H9 (cell line): ENCODE measurements around the gene AMPH. TPM values are rescaled to one million over a fixed set of nuclear protein-coding genes. Genes with fewer than 3 reads are reported as not detected.

Source experiments
- DNase-seq: peaks from one replicate; pipeline ENCODE4 v3.0.0-alpha.2; 2017
- H2AFZ ChIP-seq: one replicate; pipeline ENCODE4 v1.6.1; 2013; ENCODE audit warnings: mild to moderate bottlenecking, low read length, control low read depth, moderate library complexity
- H2AK5ac ChIP-seq: 2 replicates; pipeline ENCODE4 v1.6.1; 2013; ENCODE audit warnings: low read length, control low read depth, mixed read lengths; ENCODE audit not compliant: insufficient read length
- H2BK120ac ChIP-seq: one replicate; pipeline ENCODE4 v1.6.1; 2013; ENCODE audit warnings: low read depth, mild to moderate bottlenecking, low read length, control low read depth, inconsistent platforms; ENCODE audit not compliant: poor library complexity, severe bottlenecking
- H2BK12ac ChIP-seq: 2 replicates; pipeline ENCODE4 v1.6.1; 2013; ENCODE audit warnings: low read length, control low read depth, mixed read lengths, low read depth; ENCODE audit not compliant: insufficient read length
- H2BK15ac ChIP-seq: 2 replicates; pipeline ENCODE4 v1.6.1; 2013; ENCODE audit warnings: low read depth, low read length, control low read depth
- H2BK20ac ChIP-seq: one replicate; pipeline ENCODE4 v1.6.1; 2013; ENCODE audit warnings: low read depth, mild to moderate bottlenecking, low read length, control low read depth, inconsistent platforms; ENCODE audit not compliant: poor library complexity, severe bottlenecking
- H2BK5ac ChIP-seq: 2 replicates; pipeline ENCODE4 v1.6.1; 2013; ENCODE audit warnings: low read length, control low read depth, mixed read lengths; ENCODE audit not compliant: insufficient read length
- H3K14ac ChIP-seq: 2 replicates; pipeline ENCODE4 v1.6.1; 2013; ENCODE audit warnings: low read length, control low read depth; ENCODE audit not compliant: insufficient read depth
- H3K18ac ChIP-seq: 2 replicates; pipeline ENCODE4 v1.6.1; 2013; ENCODE audit warnings: low read depth, mild to moderate bottlenecking, mixed read lengths, low read length, control low read depth; ENCODE audit not compliant: insufficient read length
- H3K23ac ChIP-seq: 2 replicates; pipeline ENCODE4 v1.6.1; 2013; ENCODE audit warnings: low read length, control low read depth, mixed read lengths, low read depth; ENCODE audit not compliant: insufficient read length
- H3K23me2 ChIP-seq: 2 replicates; pipeline ENCODE4 v1.6.1; 2013; ENCODE audit warnings: low read depth, mild to moderate bottlenecking, mixed read lengths, low read length, control low read depth; ENCODE audit not compliant: insufficient read length, poor library complexity, severe bottlenecking
- H3K27ac ChIP-seq: 2 replicates; pipeline ENCODE4 v1.5.1; 2013; ENCODE audit warnings: low read length, control low read depth, mixed read lengths, low read depth; ENCODE audit not compliant: insufficient read length
- H3K27me3 ChIP-seq: 2 replicates; pipeline ENCODE4 v1.6.1; 2013; ENCODE audit warnings: low read length, control low read depth, inconsistent platforms; ENCODE audit not compliant: insufficient read depth
- H3K4ac ChIP-seq: 2 replicates; pipeline ENCODE4 v1.6.1; 2013; ENCODE audit warnings: low read depth, mild to moderate bottlenecking, control low read depth, inconsistent platforms, low read length, moderate library complexity
- H3K4me1 ChIP-seq: 2 replicates; pipeline ENCODE4 v1.6.1; 2013; ENCODE audit warnings: low read length, control low read depth, inconsistent platforms; ENCODE audit not compliant: insufficient read depth
- H3K4me2 ChIP-seq: 2 replicates; pipeline ENCODE4 v1.6.1; 2013; ENCODE audit warnings: low read length, control low read depth, mixed read lengths; ENCODE audit not compliant: insufficient read length, insufficient read depth
- H3K56ac ChIP-seq: 2 replicates; pipeline ENCODE4 v1.6.1; 2013; ENCODE audit warnings: low read depth, mild to moderate bottlenecking, mixed read lengths, low read length, control low read depth; ENCODE audit not compliant: insufficient read length
- H3K79me1 ChIP-seq: 2 replicates; pipeline ENCODE4 v1.6.1; 2013; ENCODE audit warnings: low read depth, mild to moderate bottlenecking, moderate library complexity, low read length, control low read depth, inconsistent platforms; ENCODE audit not compliant: insufficient read depth, poor library complexity, severe bottlenecking
- H3K79me2 ChIP-seq: 2 replicates; pipeline ENCODE4 v1.6.1; 2013; ENCODE audit warnings: low read length, control low read depth, inconsistent platforms; ENCODE audit not compliant: insufficient read depth
- H3K9ac ChIP-seq: 2 replicates; pipeline ENCODE4 v1.6.1; 2013; ENCODE audit warnings: low read length, control low read depth, mixed read lengths; ENCODE audit not compliant: insufficient read length; ENCODE audit errors: extremely low read depth
- H3K9me3 ChIP-seq: one replicate; pipeline ENCODE4 v1.6.1; 2013; ENCODE audit warnings: low read depth, low read length, inconsistent platforms; ENCODE audit not compliant: control insufficient read depth
- H3T11ph ChIP-seq: one replicate; pipeline ENCODE4 v1.6.1; 2013; ENCODE audit warnings: mild to moderate bottlenecking, low read length, control low read depth, inconsistent platforms
- H4K20me1 ChIP-seq: one replicate; pipeline ENCODE4 v1.6.1; 2013; ENCODE audit not compliant: control insufficient read depth, insufficient read length, insufficient read depth
- H4K5ac ChIP-seq: 2 replicates; pipeline ENCODE4 v1.6.1; 2013; ENCODE audit warnings: low read depth, mild to moderate bottlenecking, mixed read lengths, low read length, control low read depth; ENCODE audit not compliant: insufficient read length
- H4K8ac ChIP-seq: replicated peaks from 2 replicates; pipeline ENCODE4 v1.6.1; 2013; ENCODE audit warnings: low read length, control low read depth, mixed read lengths, low read depth; ENCODE audit not compliant: insufficient read length
- H4K91ac ChIP-seq: 2 replicates; pipeline ENCODE4 v1.6.1; 2013; ENCODE audit warnings: low read depth, mild to moderate bottlenecking, moderate library complexity, mixed read lengths, low read length, control low read depth; ENCODE audit not compliant: insufficient read length
- H3K27ac Mint-ChIP-seq, 3 experiments: 2 replicates in 2 of 3; 3 replicates in 1 of 3; pipeline ENCODE4 v1.8.0; 2020 to 2021; ENCODE audit warnings: mixed read lengths in 3 of 3, mild to moderate bottlenecking in 1 of 3, moderate library complexity in 1 of 3
- H3K27me3 Mint-ChIP-seq: 2 replicates; pipeline ENCODE4 v1.8.0; 2021; ENCODE audit warnings: low read depth, mild to moderate bottlenecking, moderate library complexity, mixed read lengths
- H3K36me3 Mint-ChIP-seq, 3 experiments: 2 replicates in 2 of 3; 3 replicates in 1 of 3; pipeline ENCODE4 v1.8.0; 2020 to 2021; ENCODE audit warnings: low read depth in 3 of 3, mixed read lengths in 3 of 3; ENCODE audit not compliant: insufficient read depth in 1 of 3
- H3K4me1 Mint-ChIP-seq, 2 experiments: 2 replicates each; pipeline ENCODE4 v1.8.0; 2020; ENCODE audit warnings: mixed read lengths in 2 of 2
- H3K4me3 Mint-ChIP-seq, 2 experiments: 2 replicates in 1 of 2; 3 replicates in 1 of 2; pipeline ENCODE4 v1.8.0; 2020 to 2021; ENCODE audit warnings: mild to moderate bottlenecking in 2 of 2, mixed read lengths in 2 of 2, moderate library complexity in 1 of 2
- H3K9me3 Mint-ChIP-seq, 2 experiments: 2 replicates in 1 of 2; 3 replicates in 1 of 2; pipeline ENCODE4 v1.8.0; 2020; ENCODE audit warnings: mild to moderate bottlenecking in 2 of 2, mixed read lengths in 2 of 2, moderate library complexity in 1 of 2
- WGBS: extraction: QIAGEN DNeasy Blood & Tissue Kit; methylation state at CpG from one replicate; pipeline ENCODE4 v1.1.7; 2013; ENCODE audit warnings: missing lambda C conversion rate, low lambda C conversion rate, mixed read lengths; ENCODE audit not compliant: insufficient read length; ENCODE audit errors: extremely low coverage; 5-methylcytosine and 5-hydroxymethylcytosine counted together
- total RNA-seq: library from RNA; stranded (reverse); gene quantifications from 2 replicates; pipeline ENCODE4 v1.2.1, GENCODE V29; 2021
- TF ChIP-seq, protein P1 (sequence below): fragments of 200-600 bp; sonication (generic); conservative IDR thresholded peaks from 3 replicates; pipeline ENCODE4 v1.8.0; 2021; ENCODE audit warnings: antibody characterized with exemption, mild to moderate bottlenecking

The AMPH gene
- total RNA-seq, 1 experiment from 2014 or later: 4.8 TPM

GRCh38 chr7:38518541-38518940 is 112.6 kb downstream of the AMPH start:
- H4K91ac ChIP-seq: no peak overlapping the region
- H2BK120ac ChIP-seq: no peak overlapping the region
- H3K79me2 ChIP-seq: no peaks in the 10 kb centered on the region
- no peak for DNase-seq
- no peak overlapping the region for H2BK5ac ChIP-seq
- H3K9me3 Mint-ChIP-seq: peaks cover 14 to 18% of the 10 kb centered on the region in 2 experiments
- no peaks in the 10 kb centered on the region for H3K4me1 ChIP-seq
- H3K14ac ChIP-seq: no peak overlapping the region
- no CpG with 5 or more reads among the region's 1 CpG for WGBS
- no peaks in the 10 kb centered on the region for H3K79me1 ChIP-seq
- no peak overlapping the region for H3K27ac Mint-ChIP-seq
- TF ChIP-seq, protein P1, sequence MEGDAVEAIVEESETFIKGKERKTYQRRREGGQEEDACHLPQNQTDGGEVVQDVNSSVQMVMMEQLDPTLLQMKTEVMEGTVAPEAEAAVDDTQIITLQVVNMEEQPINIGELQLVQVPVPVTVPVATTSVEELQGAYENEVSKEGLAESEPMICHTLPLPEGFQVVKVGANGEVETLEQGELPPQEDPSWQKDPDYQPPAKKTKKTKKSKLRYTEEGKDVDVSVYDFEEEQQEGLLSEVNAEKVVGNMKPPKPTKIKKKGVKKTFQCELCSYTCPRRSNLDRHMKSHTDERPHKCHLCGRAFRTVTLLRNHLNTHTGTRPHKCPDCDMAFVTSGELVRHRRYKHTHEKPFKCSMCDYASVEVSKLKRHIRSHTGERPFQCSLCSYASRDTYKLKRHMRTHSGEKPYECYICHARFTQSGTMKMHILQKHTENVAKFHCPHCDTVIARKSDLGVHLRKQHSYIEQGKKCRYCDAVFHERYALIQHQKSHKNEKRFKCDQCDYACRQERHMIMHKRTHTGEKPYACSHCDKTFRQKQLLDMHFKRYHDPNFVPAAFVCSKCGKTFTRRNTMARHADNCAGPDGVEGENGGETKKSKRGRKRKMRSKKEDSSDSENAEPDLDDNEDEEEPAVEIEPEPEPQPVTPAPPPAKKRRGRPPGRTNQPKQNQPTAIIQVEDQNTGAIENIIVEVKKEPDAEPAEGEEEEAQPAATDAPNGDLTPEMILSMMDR: no peak
- no peak overlapping the region for H3K23ac ChIP-seq
- no peaks in the 10 kb centered on the region for H3K23me2 ChIP-seq
- no peak overlapping the region for H3K4me2 ChIP-seq
- H4K5ac ChIP-seq: no peak overlapping the region
- no peak overlapping the region for H3K4ac ChIP-seq
- H4K8ac ChIP-seq: no peak overlapping the region
- no peaks in the 10 kb centered on the region for H4K20me1 ChIP-seq
- H3K4me3 Mint-ChIP-seq: no peak overlapping the region
- no peak overlapping the region for H2BK12ac ChIP-seq
- H3K9ac ChIP-seq: no peak overlapping the region
- H3K27me3 Mint-ChIP-seq: no peaks in the 10 kb centered on the region; the same call in 1 of the 2 replicates
- H3K36me3 Mint-ChIP-seq: peaks cover 0 to 8% (median 0%) of the 10 kb centered on the region in 3 experiments; a peak in 4 of 7 replicates
- no peak overlapping the region for H3T11ph ChIP-seq
- H2AFZ ChIP-seq: no peak overlapping the region
- no peak overlapping the region for H3K56ac ChIP-seq
- H3K9me3 ChIP-seq: no peaks in the 10 kb centered on the region
- no peak overlapping the region for H3K18ac ChIP-seq
- no peak overlapping the region for H2AK5ac ChIP-seq
- no peak overlapping the region for H2BK15ac ChIP-seq
- H2BK20ac ChIP-seq: no peak overlapping the region
- no peak overlapping the region for H3K27ac ChIP-seq
- H3K27me3 ChIP-seq: no peaks in the 10 kb centered on the region
- H3K4me1 Mint-ChIP-seq: no peaks in the 10 kb centered on the region
